H9 (cell line): ENCODE data around the gene THPO. TPM values are rescaled to one million over a fixed set of nuclear protein-coding genes. Genes with fewer than 3 reads are reported as not detected.

Experiments
- DNase-seq: peaks from one replicate; pipeline ENCODE4 v3.0.0-alpha.2; 2017
- H2AFZ ChIP-seq: one replicate; pipeline ENCODE4 v1.6.1; 2013; ENCODE audit warnings: mild to moderate bottlenecking, low read length, control low read depth, moderate library complexity
- H2AK5ac ChIP-seq: 2 replicates; pipeline ENCODE4 v1.6.1; 2013; ENCODE audit warnings: low read length, control low read depth, mixed read lengths; ENCODE audit not compliant: insufficient read length
- H2BK120ac ChIP-seq: one replicate; pipeline ENCODE4 v1.6.1; 2013; ENCODE audit warnings: low read depth, mild to moderate bottlenecking, low read length, control low read depth, inconsistent platforms; ENCODE audit not compliant: poor library complexity, severe bottlenecking
- H2BK12ac ChIP-seq: 2 replicates; pipeline ENCODE4 v1.6.1; 2013; ENCODE audit warnings: low read length, control low read depth, mixed read lengths, low read depth; ENCODE audit not compliant: insufficient read length
- H2BK15ac ChIP-seq: 2 replicates; pipeline ENCODE4 v1.6.1; 2013; ENCODE audit warnings: low read depth, low read length, control low read depth
- H2BK20ac ChIP-seq: one replicate; pipeline ENCODE4 v1.6.1; 2013; ENCODE audit warnings: low read depth, mild to moderate bottlenecking, low read length, control low read depth, inconsistent platforms; ENCODE audit not compliant: poor library complexity, severe bottlenecking
- H2BK5ac ChIP-seq: 2 replicates; pipeline ENCODE4 v1.6.1; 2013; ENCODE audit warnings: low read length, control low read depth, mixed read lengths; ENCODE audit not compliant: insufficient read length
- H3K14ac ChIP-seq: 2 replicates; pipeline ENCODE4 v1.6.1; 2013; ENCODE audit warnings: low read length, control low read depth; ENCODE audit not compliant: insufficient read depth
- H3K18ac ChIP-seq: 2 replicates; pipeline ENCODE4 v1.6.1; 2013; ENCODE audit warnings: low read depth, mild to moderate bottlenecking, mixed read lengths, low read length, control low read depth; ENCODE audit not compliant: insufficient read length
- H3K23ac ChIP-seq: 2 replicates; pipeline ENCODE4 v1.6.1; 2013; ENCODE audit warnings: low read length, control low read depth, mixed read lengths, low read depth; ENCODE audit not compliant: insufficient read length
- H3K23me2 ChIP-seq: 2 replicates; pipeline ENCODE4 v1.6.1; 2013; ENCODE audit warnings: low read depth, mild to moderate bottlenecking, mixed read lengths, low read length, control low read depth; ENCODE audit not compliant: insufficient read length, poor library complexity, severe bottlenecking
- H3K27ac ChIP-seq: 2 replicates; pipeline ENCODE4 v1.5.1; 2013; ENCODE audit warnings: low read length, control low read depth, mixed read lengths, low read depth; ENCODE audit not compliant: insufficient read length
- H3K27me3 ChIP-seq: 2 replicates; pipeline ENCODE4 v1.6.1; 2013; ENCODE audit warnings: low read length, control low read depth, inconsistent platforms; ENCODE audit not compliant: insufficient read depth
- H3K4ac ChIP-seq: 2 replicates; pipeline ENCODE4 v1.6.1; 2013; ENCODE audit warnings: low read depth, mild to moderate bottlenecking, control low read depth, inconsistent platforms, low read length, moderate library complexity
- H3K4me1 ChIP-seq: 2 replicates; pipeline ENCODE4 v1.6.1; 2013; ENCODE audit warnings: low read length, control low read depth, inconsistent platforms; ENCODE audit not compliant: insufficient read depth
- H3K4me2 ChIP-seq: 2 replicates; pipeline ENCODE4 v1.6.1; 2013; ENCODE audit warnings: low read length, control low read depth, mixed read lengths; ENCODE audit not compliant: insufficient read length, insufficient read depth
- H3K56ac ChIP-seq: 2 replicates; pipeline ENCODE4 v1.6.1; 2013; ENCODE audit warnings: low read depth, mild to moderate bottlenecking, mixed read lengths, low read length, control low read depth; ENCODE audit not compliant: insufficient read length
- H3K79me1 ChIP-seq: 2 replicates; pipeline ENCODE4 v1.6.1; 2013; ENCODE audit warnings: low read depth, mild to moderate bottlenecking, moderate library complexity, low read length, control low read depth, inconsistent platforms; ENCODE audit not compliant: insufficient read depth, poor library complexity, severe bottlenecking
- H3K79me2 ChIP-seq: 2 replicates; pipeline ENCODE4 v1.6.1; 2013; ENCODE audit warnings: low read length, control low read depth, inconsistent platforms; ENCODE audit not compliant: insufficient read depth
- H3K9ac ChIP-seq: 2 replicates; pipeline ENCODE4 v1.6.1; 2013; ENCODE audit warnings: low read length, control low read depth, mixed read lengths; ENCODE audit not compliant: insufficient read length; ENCODE audit errors: extremely low read depth
- H3K9me3 ChIP-seq: one replicate; pipeline ENCODE4 v1.6.1; 2013; ENCODE audit warnings: low read depth, low read length, inconsistent platforms; ENCODE audit not compliant: control insufficient read depth
- H3T11ph ChIP-seq: one replicate; pipeline ENCODE4 v1.6.1; 2013; ENCODE audit warnings: mild to moderate bottlenecking, low read length, control low read depth, inconsistent platforms
- H4K20me1 ChIP-seq: one replicate; pipeline ENCODE4 v1.6.1; 2013; ENCODE audit not compliant: control insufficient read depth, insufficient read length, insufficient read depth
- H4K5ac ChIP-seq: 2 replicates; pipeline ENCODE4 v1.6.1; 2013; ENCODE audit warnings: low read depth, mild to moderate bottlenecking, mixed read lengths, low read length, control low read depth; ENCODE audit not compliant: insufficient read length
- H4K8ac ChIP-seq: replicated peaks from 2 replicates; pipeline ENCODE4 v1.6.1; 2013; ENCODE audit warnings: low read length, control low read depth, mixed read lengths, low read depth; ENCODE audit not compliant: insufficient read length
- H4K91ac ChIP-seq: 2 replicates; pipeline ENCODE4 v1.6.1; 2013; ENCODE audit warnings: low read depth, mild to moderate bottlenecking, moderate library complexity, mixed read lengths, low read length, control low read depth; ENCODE audit not compliant: insufficient read length
- H3K27ac Mint-ChIP-seq, 3 experiments: 2 replicates in 2 of 3; 3 replicates in 1 of 3; pipeline ENCODE4 v1.8.0; 2020 to 2021; ENCODE audit warnings: mixed read lengths in 3 of 3, mild to moderate bottlenecking in 1 of 3, moderate library complexity in 1 of 3
- H3K27me3 Mint-ChIP-seq: 2 replicates; pipeline ENCODE4 v1.8.0; 2021; ENCODE audit warnings: low read depth, mild to moderate bottlenecking, moderate library complexity, mixed read lengths
- H3K36me3 Mint-ChIP-seq, 3 experiments: 2 replicates in 2 of 3; 3 replicates in 1 of 3; pipeline ENCODE4 v1.8.0; 2020 to 2021; ENCODE audit warnings: low read depth in 3 of 3, mixed read lengths in 3 of 3; ENCODE audit not compliant: insufficient read depth in 1 of 3
- H3K4me1 Mint-ChIP-seq, 2 experiments: 2 replicates each; pipeline ENCODE4 v1.8.0; 2020; ENCODE audit warnings: mixed read lengths in 2 of 2
- H3K4me3 Mint-ChIP-seq, 2 experiments: 2 replicates in 1 of 2; 3 replicates in 1 of 2; pipeline ENCODE4 v1.8.0; 2020 to 2021; ENCODE audit warnings: mild to moderate bottlenecking in 2 of 2, mixed read lengths in 2 of 2, moderate library complexity in 1 of 2
- H3K9me3 Mint-ChIP-seq, 2 experiments: 2 replicates in 1 of 2; 3 replicates in 1 of 2; pipeline ENCODE4 v1.8.0; 2020; ENCODE audit warnings: mild to moderate bottlenecking in 2 of 2, mixed read lengths in 2 of 2, moderate library complexity in 1 of 2
- WGBS: extraction: QIAGEN DNeasy Blood & Tissue Kit; methylation state at CpG from one replicate; pipeline ENCODE4 v1.1.7; 2013; ENCODE audit warnings: missing lambda C conversion rate, low lambda C conversion rate, mixed read lengths; ENCODE audit not compliant: insufficient read length; ENCODE audit errors: extremely low coverage; 5-methylcytosine and 5-hydroxymethylcytosine counted together
- total RNA-seq: library from RNA; stranded (reverse); gene quantifications from 2 replicates; pipeline ENCODE4 v1.2.1, GENCODE V29; 2021
- TF ChIP-seq, protein P1 (sequence below): fragments of 200-600 bp; sonication (generic); conservative IDR thresholded peaks from 3 replicates; pipeline ENCODE4 v1.8.0; 2021; ENCODE audit warnings: antibody characterized with exemption, mild to moderate bottlenecking

THPO gene
- total RNA-seq, 1 experiment from 2014 or later, result 0.85 TPM

GRCh38 chr3:184361532-184361931 is 16.5 kb downstream of the THPO start, which contains the start of the genes CLCN2 and POLR2H:
CLCN2 (minus strand) TSS chr3:184361605; CDS start chr3:184361479, 126 bp downstream.
POLR2H (plus strand) TSS chr3:184361710; CDS start chr3:184363493, 1,783 bp downstream.
- peaks cover 8% of the 10 kb centered on the region for H3K27me3 Mint-ChIP-seq

More at GRCh38 chr3:184361532-184361931, 16.5 kb downstream of the THPO start, which contains the start of the genes CLCN2 and POLR2H:
- Histone ChIP-seq H3K4me2 (peak within 1 kb of the TSS; percentile 75), H2BK120ac (no peak within 1 kb of the TSS), H4K20me1 (peaks cover 2% of the 10 kb centered on the region), H2BK12ac (no peak within 1 kb of the TSS), H4K5ac (no peak within 1 kb of the TSS), H4K8ac (no peak within 1 kb of the TSS), H2BK5ac (no peak within 1 kb of the TSS), H2BK20ac (no peak within 1 kb of the TSS), H3K4ac (no peak within 1 kb of the TSS), H2BK15ac (no peak within 1 kb of the TSS), H4K91ac (no peak within 1 kb of the TSS), H3K9me3 (no peaks in the 10 kb centered on the region), H3K4me1 (peaks cover 2% of the 10 kb centered on the region; the same call in 1 of the 2 replicates), H3K23ac (no peak within 1 kb of the TSS), H2AK5ac (no peak within 1 kb of the TSS), H3K56ac (no peak within 1 kb of the TSS), H2AFZ (no peak within 1 kb of the TSS), H3K27me3 (no peaks in the 10 kb centered on the region; the same call in 1 of the 2 replicates), H3K27ac (no peak within 1 kb of the TSS), H3K18ac (peak within 1 kb of the TSS; percentile 15), H3K9ac (peak within 1 kb of the TSS; percentile 64), H3K79me2 (no peaks in the 10 kb centered on the region; the same call in 1 of the 2 replicates), H3K79me1 (no peaks in the 10 kb centered on the region), H3K23me2 (peaks cover 25% of the 10 kb centered on the region), H3T11ph (no peak within 1 kb of the TSS), H3K14ac (peak within 1 kb of the TSS; percentile 54)
- peak within 1 kb of the TSS; percentile 93 to 97 (median 97) for H3K27ac Mint-ChIP-seq
- H3K4me3 Mint-ChIP-seq, result peak within 1 kb of the TSS; percentile 96 to 98
- WGBS, result no CpG with 5 or more reads among the region's 56 CpGs
- peaks cover 24 to 44% (median 44%) of the 10 kb centered on the region in 3 experiments; a peak in 6 of 7 replicates for H3K36me3 Mint-ChIP-seq
- peak; percentile 66 for DNase-seq
- TF ChIP-seq, protein P1, sequence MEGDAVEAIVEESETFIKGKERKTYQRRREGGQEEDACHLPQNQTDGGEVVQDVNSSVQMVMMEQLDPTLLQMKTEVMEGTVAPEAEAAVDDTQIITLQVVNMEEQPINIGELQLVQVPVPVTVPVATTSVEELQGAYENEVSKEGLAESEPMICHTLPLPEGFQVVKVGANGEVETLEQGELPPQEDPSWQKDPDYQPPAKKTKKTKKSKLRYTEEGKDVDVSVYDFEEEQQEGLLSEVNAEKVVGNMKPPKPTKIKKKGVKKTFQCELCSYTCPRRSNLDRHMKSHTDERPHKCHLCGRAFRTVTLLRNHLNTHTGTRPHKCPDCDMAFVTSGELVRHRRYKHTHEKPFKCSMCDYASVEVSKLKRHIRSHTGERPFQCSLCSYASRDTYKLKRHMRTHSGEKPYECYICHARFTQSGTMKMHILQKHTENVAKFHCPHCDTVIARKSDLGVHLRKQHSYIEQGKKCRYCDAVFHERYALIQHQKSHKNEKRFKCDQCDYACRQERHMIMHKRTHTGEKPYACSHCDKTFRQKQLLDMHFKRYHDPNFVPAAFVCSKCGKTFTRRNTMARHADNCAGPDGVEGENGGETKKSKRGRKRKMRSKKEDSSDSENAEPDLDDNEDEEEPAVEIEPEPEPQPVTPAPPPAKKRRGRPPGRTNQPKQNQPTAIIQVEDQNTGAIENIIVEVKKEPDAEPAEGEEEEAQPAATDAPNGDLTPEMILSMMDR, result no peak
- no peaks in the 10 kb centered on the region for H3K9me3 Mint-ChIP-seq
- H3K4me1 Mint-ChIP-seq, result peaks cover 23 to 26% of the 10 kb centered on the region in 2 experiments
